Spleen (tissue), 11 donors: Measurements from ENCODE around the gene COLEC12. TPM values are rescaled to one million over a fixed set of nuclear protein-coding genes. Genes with fewer than 3 reads are reported as not detected.
A peak's percentile ranks its signal among the peaks of the same experiment; 100 is the strongest.

Source experiments
- DNase-seq: peaks from one replicate; pipeline ENCODE4 v3.0.0-alpha.2; 2020
- H3K27ac ChIP-seq, 8 donors: fragments of 200-600 bp; sonication (generic) in 7 of 8; 1 replicate in 4 of 8; 2 replicates in 4 of 8; pipeline versions ENCODE4 v1.5.0 to v1.8.0; 2016 to 2021; ENCODE audit warnings: inconsistent platforms in 4 of 8, mild to moderate bottlenecking in 4 of 8, moderate library complexity in 1 of 8
- H3K27me3 ChIP-seq, 7 donors: fragments of 200-600 bp; sonication (generic) in 6 of 7; replicated peaks in 1 of 7; 1 replicate in 4 of 7; 2 replicates in 3 of 7; pipeline versions ENCODE4 v1.5.0 to v1.8.0; 2016 to 2021; ENCODE audit warnings: inconsistent platforms in 3 of 7, mild to moderate bottlenecking in 1 of 7
- H3K36me3 ChIP-seq, 6 donors: fragments of 200-600 bp; sonication (generic) in 5 of 6; 1 replicate in 4 of 6; 2 replicates in 2 of 6; pipeline versions ENCODE4 v1.5.0 to v1.8.0; 2016 to 2021; ENCODE audit warnings: inconsistent platforms in 2 of 6
- H3K4me1 ChIP-seq, 6 donors: fragments of 200-600 bp; sonication (generic) in 5 of 6; 1 replicate in 3 of 6; 2 replicates in 3 of 6; pipeline versions ENCODE4 v1.5.0 to v1.8.0; 2016 to 2021; ENCODE audit warnings: inconsistent platforms in 3 of 6
- H3K4me3 ChIP-seq, 8 donors: fragments of 200-600 bp; sonication (generic) in 7 of 8; 1 replicate in 4 of 8; 2 replicates in 4 of 8; pipeline versions ENCODE4 v1.5.0 to v1.8.0; 2016 to 2021; ENCODE audit warnings: inconsistent platforms in 4 of 8, mild to moderate bottlenecking in 4 of 8, moderate library complexity in 2 of 8
- H3K9me3 ChIP-seq, 8 donors: fragments of 200-600 bp; sonication (generic) in 7 of 8; 1 replicate in 4 of 8; 2 replicates in 4 of 8; pipeline versions ENCODE4 v1.5.0 to v1.8.0; 2016 to 2021; ENCODE audit warnings: inconsistent platforms in 4 of 8
- POLR2A ChIP-seq, 3 donors: fragments of 450-650 bp; IDR thresholded peaks; one replicate each; pipeline ENCODE4 v1.5.1; 2017; ENCODE audit warnings: antibody characterized with exemption in 3 of 3, mild to moderate bottlenecking in 1 of 3
- POLR2AphosphoS5 ChIP-seq, 3 donors: sonication (generic); formaldehyde crosslinking; IDR thresholded peaks; one replicate each; pipeline ENCODE4 v1.5.1; 2017; ENCODE audit warnings: antibody characterized with exemption in 3 of 3
- WGBS, 5 donors: extraction: QIAGEN DNeasy Blood & Tissue Kit in 3 of 5; methylation state at CpG; one replicate each; pipeline versions ENCODE4 v1.1.5 to v1.1.7; 2013 to 2018; 5-methylcytosine and 5-hydroxymethylcytosine counted together
- intact Hi-C: fragments of 100-400 bp; cut with DNase I; formaldehyde crosslinking; loops from one replicate; pipeline ENCODE4 v1.15.0; 2023; ENCODE audit warnings: low total_unique reads
- polyA plus RNA-seq, 3 donors: library from polyadenylated mRNA; stranded (reverse); fragments of 200-250 nt; gene quantifications; one replicate each; pipeline ENCODE4 v1.2.1, GENCODE V29; 2013
- total RNA-seq, 7 donors: library from RNA; depleted of rRNA in 3 of 7; stranded (reverse); fragments of >200 nt in 3 of 7; fragmentation: NEBNext Ultra II Directional in 4 of 7; extraction: Animal tissue kit (Norgen Biotek cat#: 25700) in 4 of 7; gene quantifications; one replicate each; pipeline versions ENCODE4 v1.1.0 to v1.2.1, GENCODE V29; 2016 to 2021
- TF ChIP-seq, protein P1 (sequence below), 11 experiments: fragments of 200-600 bp in 7 of 11; fragments of 450-650 bp in 4 of 11; sonication (generic) in 4 of 11; IDR thresholded peaks in 8 of 11; conservative IDR thresholded peaks in 3 of 11; 1 replicate in 7 of 11; 2 replicates in 4 of 11; pipeline versions ENCODE4 v1.4.0 to v1.8.0; 2016 to 2021; ENCODE audit warnings: antibody characterized with exemption in 11 of 11, inconsistent platforms in 4 of 11, mild to moderate bottlenecking in 1 of 11
- donor health status: healthy with polysubstance abuse.
- donor health status: DM: no; HTN: no; CAD: no; lungs with moderate emphysema.
- donor health status: DM: no; HTN: no; CAD: no.
- donor health status: Bipolar disorder and iron deficiency.
- donor health status: healthy.
- donor health status: DM: no; HTN: no; CAD: no.
- donor health status: DM: yes; HTN: yes; CAD: no.

The COLEC12 gene
- total and polyA plus RNA-seq, 10 donors = 0.13 to 4.5 (median 1.0) TPM

DNA sequence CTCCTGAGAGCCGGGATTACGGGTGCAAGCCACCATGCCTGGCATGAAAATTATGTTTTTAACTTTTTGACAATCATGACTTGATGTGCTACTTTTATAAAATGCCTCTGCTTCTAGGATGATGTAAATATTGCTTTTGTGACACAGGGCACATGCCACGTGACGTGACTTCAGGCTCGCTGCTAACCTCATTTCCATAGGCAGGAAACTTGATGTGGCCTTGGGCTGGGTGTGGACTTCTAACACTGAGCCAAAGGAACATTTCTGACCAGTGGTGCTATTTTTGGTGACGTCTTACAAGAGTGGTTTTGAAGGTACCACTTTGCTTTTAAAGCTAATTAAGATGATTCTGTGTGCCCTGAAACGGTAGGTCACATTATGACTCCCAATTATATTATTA lies 198.4 kb downstream of the COLEC12 start:
- Histone ChIP-seq H3K9me3 (no peaks in the 10 kb centered on the region), H3K27ac (peak overlapping the region in 2 of 8 donors; percentile 11 to 21), H3K36me3 (no peaks in the 10 kb centered on the region), H3K4me3 (no peak overlapping the region), H3K27me3 (no peaks in the 10 kb centered on the region), H3K4me1 (no peaks in the 10 kb centered on the region)
- 66 to 82% (median 73%) methylated on average over 7 of the region's 7 CpGs for WGBS, 5 donors
- intact Hi-C loops = no loop called here
- TF ChIP-seq POLR2AphosphoS5 (IDR thresholded peaks at IDR 0.05) = no peak
- TF ChIP-seq, protein P1, sequence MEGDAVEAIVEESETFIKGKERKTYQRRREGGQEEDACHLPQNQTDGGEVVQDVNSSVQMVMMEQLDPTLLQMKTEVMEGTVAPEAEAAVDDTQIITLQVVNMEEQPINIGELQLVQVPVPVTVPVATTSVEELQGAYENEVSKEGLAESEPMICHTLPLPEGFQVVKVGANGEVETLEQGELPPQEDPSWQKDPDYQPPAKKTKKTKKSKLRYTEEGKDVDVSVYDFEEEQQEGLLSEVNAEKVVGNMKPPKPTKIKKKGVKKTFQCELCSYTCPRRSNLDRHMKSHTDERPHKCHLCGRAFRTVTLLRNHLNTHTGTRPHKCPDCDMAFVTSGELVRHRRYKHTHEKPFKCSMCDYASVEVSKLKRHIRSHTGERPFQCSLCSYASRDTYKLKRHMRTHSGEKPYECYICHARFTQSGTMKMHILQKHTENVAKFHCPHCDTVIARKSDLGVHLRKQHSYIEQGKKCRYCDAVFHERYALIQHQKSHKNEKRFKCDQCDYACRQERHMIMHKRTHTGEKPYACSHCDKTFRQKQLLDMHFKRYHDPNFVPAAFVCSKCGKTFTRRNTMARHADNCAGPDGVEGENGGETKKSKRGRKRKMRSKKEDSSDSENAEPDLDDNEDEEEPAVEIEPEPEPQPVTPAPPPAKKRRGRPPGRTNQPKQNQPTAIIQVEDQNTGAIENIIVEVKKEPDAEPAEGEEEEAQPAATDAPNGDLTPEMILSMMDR (IDR thresholded peaks at IDR 0.05 in 8 of 11, conservative IDR thresholded peaks at IDR 0.05 in 3 of 11) = no peak
- TF ChIP-seq POLR2A (IDR thresholded peaks at IDR 0.05) = no peak
- DNase-seq = no peak

- intact Hi-C loops = no loop called here
- Histone ChIP-seq H3K27ac (no peak overlapping the region), H3K4me3 (no peak overlapping the region), H3K4me1 (no peaks in the 10 kb centered on the region), H3K27me3 (no peaks in the 10 kb centered on the region), H3K36me3 (no peaks in the 10 kb centered on the region), H3K9me3 (peaks cover 0 to 4% (median 0%) of the 10 kb centered on the region in 8 donors)
- no peak for DNase-seq
- WGBS, 5 donors = 56 to 84% (median 65%) methylated on average over 2 of the region's 2 CpGs
- TF ChIP-seq POLR2A (IDR thresholded peaks at IDR 0.05) (no peak), POLR2AphosphoS5 (IDR thresholded peaks at IDR 0.05) (no peak)
- TF ChIP-seq, protein P1 (IDR thresholded peaks at IDR 0.05 in 8 of 11, conservative IDR thresholded peaks at IDR 0.05 in 3 of 11) = no peak
Measured at GRCh38 chr18:297936-298335, 202.6 kb downstream of the COLEC12 start.

DNA sequence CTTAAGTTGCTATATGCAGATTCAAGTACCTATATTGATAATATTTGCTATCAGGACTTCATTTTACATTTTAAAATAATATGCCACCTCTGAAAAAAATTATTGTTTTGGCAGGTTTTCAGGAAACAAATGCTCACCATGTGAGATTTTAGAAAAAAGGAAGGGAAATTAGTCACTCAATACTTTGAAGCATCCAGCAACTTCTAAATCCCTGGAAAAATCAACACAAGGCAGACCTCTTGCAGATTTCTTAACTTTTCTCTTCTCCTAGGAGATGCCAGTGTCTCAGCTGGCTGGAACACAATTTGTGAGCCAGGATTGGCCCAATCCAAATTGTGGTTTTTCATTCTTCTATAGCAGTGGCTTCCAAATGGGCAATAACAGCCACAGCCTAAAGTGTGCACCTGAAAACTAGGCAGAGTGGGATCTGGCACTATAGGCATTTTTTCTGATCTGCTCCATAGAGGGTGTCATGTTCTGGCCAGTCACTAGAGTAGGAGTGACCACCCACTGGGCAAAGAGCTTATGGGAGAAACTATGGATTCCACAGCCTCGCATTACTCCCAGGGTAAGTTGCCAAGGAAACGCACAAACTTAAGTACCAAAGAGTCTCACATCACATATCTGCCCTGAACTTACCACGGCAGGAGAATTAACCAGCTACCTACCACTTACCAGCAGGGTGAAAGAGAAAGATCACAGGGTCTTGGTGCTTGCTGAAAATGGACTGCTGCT lies 204.6 kb downstream of the COLEC12 start:
- Histone ChIP-seq H3K36me3 (no peaks in the 10 kb centered on the region), H3K9me3 (peaks cover 0 to 4% (median 0%) of the 10 kb centered on the region in 8 donors), H3K27ac (no peak overlapping the region), H3K4me1 (no peaks in the 10 kb centered on the region), H3K27me3 (no peaks in the 10 kb centered on the region), H3K4me3 (no peak overlapping the region)
- TF ChIP-seq, protein P1 (IDR thresholded peaks at IDR 0.05 in 8 of 11, conservative IDR thresholded peaks at IDR 0.05 in 3 of 11) = no peak
- TF ChIP-seq POLR2AphosphoS5 (IDR thresholded peaks at IDR 0.05) (no peak), POLR2A (IDR thresholded peaks at IDR 0.05) (no peak)
- intact Hi-C loops = no loop called here
- no peak for DNase-seq
- WGBS, 5 donors = 57 to 86% (median 73%) methylated on average over 3 of the region's 3 CpGs

- Histone ChIP-seq H3K4me3 (no peak overlapping the region), H3K27ac (no peak overlapping the region), H3K27me3 (no peaks in the 10 kb centered on the region), H3K9me3 (peaks cover 0 to 4% (median 0%) of the 10 kb centered on the region in 8 donors), H3K36me3 (no peaks in the 10 kb centered on the region), H3K4me1 (no peaks in the 10 kb centered on the region)
- no peak for DNase-seq
- intact Hi-C loops = no loop called here
- TF ChIP-seq, protein P1 (IDR thresholded peaks at IDR 0.05 in 8 of 11, conservative IDR thresholded peaks at IDR 0.05 in 3 of 11) = no peak
- TF ChIP-seq POLR2A (IDR thresholded peaks at IDR 0.05) (no peak), POLR2AphosphoS5 (IDR thresholded peaks at IDR 0.05) (no peak)
- 64 to 80% (median 71%) methylated on average over 3 of the region's 3 CpGs for WGBS, 5 donors
Measured at GRCh38 chr18:294566-294965, 205.9 kb downstream of the COLEC12 start.
